Measurements from ENCODE around the gene ARHGEF7. TPM values are rescaled to one million over a fixed set of nuclear protein-coding genes. Genes with fewer than 3 reads are reported as not detected.

ARHGEF7 gene
- polyA plus RNA-seq, 1 donor: 75.2 TPM

DNA sequence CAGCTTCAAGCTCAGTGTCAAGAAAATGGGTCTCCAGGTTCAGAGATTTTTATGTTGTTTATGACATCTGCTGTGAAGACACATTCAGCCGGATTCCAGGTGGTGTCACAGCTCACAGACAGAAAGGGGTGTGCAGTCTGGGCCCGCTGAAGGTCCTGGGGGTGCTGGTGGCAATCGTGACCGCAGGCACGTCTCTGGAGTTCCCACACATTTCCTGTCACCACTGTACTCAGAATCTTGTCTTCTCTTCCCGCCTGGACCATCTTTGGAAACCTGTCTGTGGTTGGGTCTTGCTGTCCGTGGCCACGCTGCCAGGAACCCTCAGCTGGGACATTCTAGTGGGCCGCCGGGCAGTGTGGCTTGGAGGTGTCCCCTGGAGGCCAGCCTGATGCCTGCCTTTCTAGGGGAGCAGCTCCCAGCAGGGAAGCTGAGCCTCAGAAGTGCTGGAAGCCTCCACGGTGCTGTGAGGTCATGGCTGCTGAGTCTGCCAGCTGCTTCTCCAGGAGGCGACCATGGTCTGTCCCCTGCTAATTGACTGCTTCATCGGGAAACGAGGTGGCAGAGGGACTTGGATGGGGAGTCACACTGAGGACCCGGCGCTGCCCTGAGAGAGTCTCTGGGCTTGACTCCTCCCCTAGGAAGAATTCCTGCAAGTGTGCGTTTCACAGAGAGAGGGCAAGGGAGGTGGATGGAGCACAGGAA lies 209.0 kb downstream of the ARHGEF7 start:
- no peak overlapping the region for H3K4me3 ChIP-seq (ENCODE audit: low read length)
- H3K9me3 ChIP-seq (ENCODE audit: control insufficient read depth, low read depth, low read length): no peaks in the 10 kb centered on the region
- H3K4me1 ChIP-seq (ENCODE audit: control insufficient read depth, insufficient read depth, low read length): no peaks in the 10 kb centered on the region
- H3K36me3 ChIP-seq (ENCODE audit: control insufficient read depth, insufficient read depth, low read length): no peaks in the 10 kb centered on the region
- no peaks in the 10 kb centered on the region for H3K27me3 ChIP-seq (ENCODE audit: control insufficient read depth, insufficient read depth, low read length)
- WGBS (ENCODE audit: insufficient coverage, low lambda C conversion rate): no CpG with 5 or more reads among the region's 17 CpGs
- no peak for DNase-seq
- H3K27ac ChIP-seq (ENCODE audit: low read length): no peak overlapping the region

DNA sequence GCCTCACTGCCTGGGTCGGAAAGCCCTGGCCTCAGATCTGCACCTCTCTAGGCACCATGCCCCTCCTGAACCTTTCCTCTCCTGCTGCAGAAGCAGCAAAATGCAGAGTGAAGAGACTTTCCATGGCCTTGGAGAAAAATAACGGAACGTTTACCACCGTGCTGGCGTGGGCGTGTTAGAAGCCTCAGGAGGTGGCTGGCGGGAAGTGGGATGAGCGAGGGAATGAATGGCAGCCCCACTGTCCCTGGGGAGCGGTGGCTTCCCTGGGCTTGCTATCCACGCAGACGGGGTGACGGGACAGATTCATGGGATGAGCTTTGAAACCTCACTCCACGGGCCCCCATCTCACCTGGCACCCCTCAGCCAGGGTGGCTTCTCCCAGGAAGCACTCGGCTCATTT lies 209.6 kb downstream of the ARHGEF7 start:
- no peaks in the 10 kb centered on the region for H3K36me3 ChIP-seq (ENCODE audit: control insufficient read depth, insufficient read depth, low read length)
- DNase-seq: no peak
- no CpG with 5 or more reads among the region's 14 CpGs for WGBS (ENCODE audit: insufficient coverage, low lambda C conversion rate)

DNA sequence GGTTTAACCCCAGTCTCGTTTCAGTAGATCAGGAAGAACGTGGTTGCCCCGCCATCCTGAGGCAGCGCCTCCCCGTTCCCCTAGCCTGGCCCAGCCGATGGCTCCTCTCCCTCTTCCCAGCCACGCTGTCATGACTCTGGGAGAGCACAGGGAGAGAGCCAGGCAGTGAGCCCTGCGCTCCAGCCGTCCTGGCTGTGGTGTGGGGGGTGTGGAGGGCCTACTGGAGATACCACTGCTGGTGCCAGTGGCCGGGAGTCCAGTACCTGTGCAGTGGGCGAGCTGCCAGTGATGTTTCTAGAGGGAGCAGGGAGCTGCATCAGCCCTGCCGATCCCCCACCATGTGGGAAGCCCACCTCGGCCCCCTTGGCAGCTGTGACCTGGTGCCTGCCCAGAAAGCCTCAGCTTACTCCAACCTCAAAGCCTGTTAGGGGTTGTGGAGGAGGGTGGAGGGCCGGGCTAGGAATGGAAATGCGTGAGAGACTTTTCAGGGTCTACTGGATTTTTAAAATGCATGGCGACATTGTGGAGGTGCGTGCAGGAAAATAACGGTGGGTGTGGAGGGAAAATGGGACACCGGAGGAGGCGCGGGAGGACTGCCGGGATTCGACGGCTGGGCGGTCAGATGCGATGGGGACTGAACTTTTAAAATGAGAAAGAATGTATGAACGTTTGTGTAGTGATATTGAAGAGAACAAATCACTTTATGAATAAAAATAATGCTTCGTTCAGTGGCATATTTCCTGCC lies 210.2 kb downstream of the ARHGEF7 start:
- Histone ChIP-seq H3K4me1 (ENCODE audit: control insufficient read depth, insufficient read depth, low read length) (no peaks in the 10 kb centered on the region), H3K4me3 (ENCODE audit: low read length) (no peak overlapping the region), H3K36me3 (ENCODE audit: control insufficient read depth, insufficient read depth, low read length) (no peaks in the 10 kb centered on the region), H3K27me3 (ENCODE audit: control insufficient read depth, insufficient read depth, low read length) (no peaks in the 10 kb centered on the region), H3K27ac (ENCODE audit: low read length) (no peak overlapping the region), H3K9me3 (ENCODE audit: control insufficient read depth, low read depth, low read length) (no peaks in the 10 kb centered on the region)
- no peak for DNase-seq
- 88% methylated on average over 5 of the region's 28 CpGs for WGBS (ENCODE audit: insufficient coverage, low lambda C conversion rate)

More for the DNA sequence above, 209.6 kb downstream of the ARHGEF7 start:
- Histone ChIP-seq H3K4me1 (ENCODE audit: control insufficient read depth, insufficient read depth, low read length) (no peaks in the 10 kb centered on the region), H3K9me3 (ENCODE audit: control insufficient read depth, low read depth, low read length) (no peaks in the 10 kb centered on the region), H3K27ac (ENCODE audit: low read length) (no peak overlapping the region), H3K4me3 (ENCODE audit: low read length) (no peak overlapping the region), H3K27me3 (ENCODE audit: control insufficient read depth, insufficient read depth, low read length) (no peaks in the 10 kb centered on the region)

DNA sequence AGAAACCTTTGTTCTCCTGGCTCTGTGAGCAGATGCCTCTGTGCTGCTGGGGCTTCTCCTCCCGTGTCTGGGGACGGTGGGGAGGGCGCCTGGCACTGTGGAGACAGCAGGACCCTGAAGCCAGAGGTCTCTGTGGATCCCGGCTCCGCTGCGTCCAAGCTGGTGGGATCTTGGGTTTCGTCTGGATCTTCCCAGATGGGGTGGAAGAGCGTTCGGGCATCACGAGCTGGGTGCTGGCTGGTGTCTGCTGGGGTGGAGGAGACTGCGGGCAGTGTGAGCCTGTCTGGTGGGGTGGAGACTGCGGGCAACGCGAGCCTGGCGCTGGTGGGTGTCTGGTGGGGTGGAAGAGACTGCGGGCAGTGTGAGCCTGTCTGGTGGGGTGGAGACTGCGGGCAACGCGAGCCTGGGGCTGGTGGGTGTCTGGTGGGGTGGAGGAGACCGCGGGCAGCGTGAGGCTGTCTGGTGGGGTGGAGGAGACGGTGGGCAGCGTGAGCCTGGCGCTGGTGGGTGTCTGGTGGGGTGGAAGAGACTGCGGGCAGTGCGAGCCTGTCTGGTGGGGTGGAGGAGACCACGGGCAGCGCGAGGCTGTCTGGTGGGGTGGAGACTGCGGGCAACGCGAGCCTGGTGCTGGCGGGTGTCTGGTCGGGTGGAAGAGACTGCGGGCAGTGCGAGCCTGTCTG lies 211.0 kb downstream of the ARHGEF7 start:
- Histone ChIP-seq H3K9me3 (ENCODE audit: control insufficient read depth, low read depth, low read length) (no peaks in the 10 kb centered on the region), H3K27me3 (ENCODE audit: control insufficient read depth, insufficient read depth, low read length) (no peaks in the 10 kb centered on the region), H3K27ac (ENCODE audit: low read length) (no peak overlapping the region), H3K4me1 (ENCODE audit: control insufficient read depth, insufficient read depth, low read length) (no peaks in the 10 kb centered on the region), H3K4me3 (ENCODE audit: low read length) (no peak overlapping the region), H3K36me3 (ENCODE audit: control insufficient read depth, insufficient read depth, low read length) (no peaks in the 10 kb centered on the region)
- WGBS (ENCODE audit: insufficient coverage, low lambda C conversion rate): 100% methylated on average over 1 of the region's 37 CpGs
- no peak for DNase-seq

DNA sequence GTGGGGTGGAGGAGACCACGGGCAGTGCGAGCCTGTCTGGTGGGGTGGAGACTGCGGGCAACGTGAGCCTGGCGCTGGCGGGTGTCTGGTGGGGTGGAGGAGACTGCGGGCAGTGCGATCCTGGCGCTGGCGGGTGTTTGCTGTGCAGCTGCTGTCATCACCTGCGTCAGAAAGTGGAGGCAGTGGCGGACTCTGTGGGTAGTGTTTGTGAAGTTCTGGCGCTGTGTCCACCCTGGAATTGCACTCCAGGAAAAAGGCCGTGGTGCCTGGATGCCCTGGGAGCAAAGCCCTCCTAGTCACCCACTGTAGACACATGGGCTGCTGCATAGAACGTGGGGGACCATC lies 211.5 kb downstream of the ARHGEF7 start:
- DNase-seq: no peak
- no peaks in the 10 kb centered on the region for H3K27me3 ChIP-seq (ENCODE audit: control insufficient read depth, insufficient read depth, low read length)
- H3K4me3 ChIP-seq (ENCODE audit: low read length): no peak overlapping the region
- WGBS (ENCODE audit: insufficient coverage, low lambda C conversion rate): no CpG with 5 or more reads among the region's 15 CpGs
- no peak overlapping the region for H3K27ac ChIP-seq (ENCODE audit: low read length)
- no peaks in the 10 kb centered on the region for H3K4me1 ChIP-seq (ENCODE audit: control insufficient read depth, insufficient read depth, low read length)
- no peaks in the 10 kb centered on the region for H3K9me3 ChIP-seq (ENCODE audit: control insufficient read depth, low read depth, low read length)
- H3K36me3 ChIP-seq (ENCODE audit: control insufficient read depth, insufficient read depth, low read length): no peaks in the 10 kb centered on the region

DNA sequence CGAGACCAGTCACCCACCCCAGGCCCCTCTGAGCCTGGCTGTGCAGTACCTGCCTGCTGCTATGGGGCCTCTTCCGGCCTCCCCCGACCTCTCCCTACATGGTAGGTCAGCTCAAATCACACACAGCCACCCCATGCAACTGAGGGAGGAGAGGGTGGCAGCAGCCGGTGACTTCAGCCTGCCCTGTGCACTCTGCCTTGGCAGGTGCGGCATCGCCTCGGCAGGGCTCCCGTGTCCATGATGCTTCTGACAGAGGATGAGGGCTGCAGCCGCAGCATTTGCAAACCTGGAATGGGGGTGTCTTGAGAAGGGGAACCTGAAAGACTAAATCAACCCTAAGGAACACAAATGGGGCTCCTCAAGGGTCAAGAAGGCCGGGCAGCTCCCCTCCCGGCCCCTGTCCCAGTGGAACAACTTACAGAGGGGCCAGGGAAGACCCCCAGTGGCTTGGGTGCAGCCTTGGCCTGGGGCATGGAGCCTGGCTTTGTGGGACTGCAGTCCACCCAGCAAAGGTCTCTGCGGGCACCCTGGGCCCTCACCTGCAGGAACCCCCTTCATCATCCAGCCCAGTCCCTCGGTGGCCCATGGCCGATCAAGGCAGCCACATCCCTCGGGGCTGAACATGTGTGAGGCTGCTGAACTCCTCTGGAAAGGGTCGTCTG lies 212.0 kb downstream of the ARHGEF7 start:
- H3K27me3 ChIP-seq (ENCODE audit: control insufficient read depth, insufficient read depth, low read length): no peaks in the 10 kb centered on the region
- WGBS (ENCODE audit: insufficient coverage, low lambda C conversion rate): 33% methylated on average over 1 of the region's 16 CpGs
- DNase-seq: no peak

DNA sequence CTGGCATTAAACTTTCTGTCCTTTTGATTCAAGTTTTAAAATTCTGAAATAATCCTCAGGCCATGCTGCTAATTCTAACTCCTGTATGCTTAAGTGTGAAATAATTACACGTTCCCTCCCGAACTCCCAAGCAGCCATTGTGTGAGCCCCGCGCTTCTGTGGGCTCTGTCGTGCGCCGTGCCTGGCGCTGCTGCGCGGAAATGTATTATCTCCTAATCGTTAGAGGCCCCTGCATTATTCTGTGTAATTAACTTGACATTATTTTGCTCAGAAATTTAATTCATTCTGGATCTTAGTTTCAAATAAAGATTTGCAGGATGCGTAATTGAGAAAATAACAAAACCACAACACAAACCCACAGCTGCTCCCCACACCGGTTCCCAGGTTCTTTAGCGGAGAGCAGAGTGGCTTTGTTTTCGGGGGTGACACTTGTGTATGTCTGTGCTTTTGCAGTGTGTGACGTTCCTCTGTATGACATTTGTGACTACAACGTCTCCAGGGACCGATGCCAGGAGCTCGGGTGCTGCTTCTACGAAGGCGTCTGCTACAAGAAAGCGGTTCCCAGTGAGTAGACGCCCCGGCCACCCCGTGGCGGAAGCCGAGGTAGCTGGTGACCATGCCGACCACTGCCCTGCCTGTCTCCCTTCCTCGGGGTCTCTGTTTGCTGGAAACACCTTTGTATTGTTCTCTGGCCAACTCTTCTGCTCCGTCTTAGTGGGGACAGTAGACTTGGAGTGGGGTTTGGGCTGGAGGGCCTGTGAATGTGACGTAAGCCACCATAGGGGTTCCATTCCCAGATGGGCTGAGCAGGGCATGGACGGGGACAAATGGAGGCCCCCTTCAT lies 212.8 kb downstream of the ARHGEF7 start:
- DNase-seq: no peak
- Histone ChIP-seq H3K27ac (ENCODE audit: low read length) (no peak overlapping the region), H3K4me3 (ENCODE audit: low read length) (no peak overlapping the region), H3K36me3 (ENCODE audit: control insufficient read depth, insufficient read depth, low read length) (no peaks in the 10 kb centered on the region), H3K4me1 (ENCODE audit: control insufficient read depth, insufficient read depth, low read length) (no peaks in the 10 kb centered on the region), H3K9me3 (ENCODE audit: control insufficient read depth, low read depth, low read length) (no peaks in the 10 kb centered on the region), H3K27me3 (ENCODE audit: control insufficient read depth, insufficient read depth, low read length) (no peaks in the 10 kb centered on the region)
- WGBS (ENCODE audit: insufficient coverage, low lambda C conversion rate): 97% methylated on average over 7 of the region's 32 CpGs

More for the DNA sequence above, 212.0 kb downstream of the ARHGEF7 start:
- Histone ChIP-seq H3K9me3 (ENCODE audit: control insufficient read depth, low read depth, low read length) (no peaks in the 10 kb centered on the region), H3K4me3 (ENCODE audit: low read length) (no peak overlapping the region), H3K27ac (ENCODE audit: low read length) (no peak overlapping the region), H3K36me3 (ENCODE audit: control insufficient read depth, insufficient read depth, low read length) (no peaks in the 10 kb centered on the region), H3K4me1 (ENCODE audit: control insufficient read depth, insufficient read depth, low read length) (no peaks in the 10 kb centered on the region)

DNA sequence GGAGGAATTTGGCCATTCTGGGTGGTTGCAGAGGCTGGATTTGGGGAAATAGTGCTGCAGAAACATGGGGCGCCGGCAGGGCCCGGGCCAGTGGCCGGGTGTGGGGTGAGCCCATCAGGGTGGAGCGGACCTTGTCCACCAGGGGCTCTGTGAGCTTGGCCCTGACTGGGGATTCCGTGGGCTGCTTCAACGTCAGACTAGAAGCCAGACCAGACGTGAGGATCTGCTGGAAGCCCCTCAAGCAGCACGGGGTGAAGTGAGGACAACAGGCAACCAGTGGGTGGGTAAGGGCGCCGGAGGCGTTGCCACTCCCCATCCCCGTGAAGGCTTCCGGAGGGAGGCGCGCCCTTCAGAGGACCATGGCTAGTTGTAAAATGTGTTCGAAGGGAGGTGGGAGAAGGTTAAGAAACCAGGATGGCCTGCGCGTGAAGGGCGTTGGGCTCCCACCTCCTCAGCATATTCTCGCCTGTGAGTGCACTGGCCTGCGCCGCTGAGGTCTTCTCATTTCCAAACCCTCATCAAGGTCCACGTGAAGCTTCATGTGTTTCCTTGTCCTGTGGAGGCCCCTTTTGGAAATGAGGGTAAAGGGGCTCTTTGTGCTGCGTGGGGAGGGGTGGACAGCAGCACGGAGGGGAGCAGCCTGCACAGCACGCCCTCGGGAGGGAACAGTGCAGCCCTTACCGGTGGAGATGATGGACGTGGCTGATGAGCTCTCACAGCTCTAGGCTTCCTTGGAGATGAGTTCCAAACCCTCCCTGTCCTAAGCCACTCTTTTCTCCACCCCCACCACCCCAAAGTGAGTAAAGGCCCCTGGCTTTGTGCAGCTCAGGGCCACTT lies 213.7 kb downstream of the ARHGEF7 start:
- H3K4me1 ChIP-seq (ENCODE audit: control insufficient read depth, insufficient read depth, low read length): no peaks in the 10 kb centered on the region
- no peak for DNase-seq
- no peaks in the 10 kb centered on the region for H3K36me3 ChIP-seq (ENCODE audit: control insufficient read depth, insufficient read depth, low read length)
- H3K4me3 ChIP-seq (ENCODE audit: low read length): no peak overlapping the region
- WGBS (ENCODE audit: insufficient coverage, low lambda C conversion rate): 100% methylated on average over 1 of the region's 30 CpGs
- H3K9me3 ChIP-seq (ENCODE audit: control insufficient read depth, low read depth, low read length): no peaks in the 10 kb centered on the region
- no peak overlapping the region for H3K27ac ChIP-seq (ENCODE audit: low read length)
- no peaks in the 10 kb centered on the region for H3K27me3 ChIP-seq (ENCODE audit: control insufficient read depth, insufficient read depth, low read length)

DNA sequence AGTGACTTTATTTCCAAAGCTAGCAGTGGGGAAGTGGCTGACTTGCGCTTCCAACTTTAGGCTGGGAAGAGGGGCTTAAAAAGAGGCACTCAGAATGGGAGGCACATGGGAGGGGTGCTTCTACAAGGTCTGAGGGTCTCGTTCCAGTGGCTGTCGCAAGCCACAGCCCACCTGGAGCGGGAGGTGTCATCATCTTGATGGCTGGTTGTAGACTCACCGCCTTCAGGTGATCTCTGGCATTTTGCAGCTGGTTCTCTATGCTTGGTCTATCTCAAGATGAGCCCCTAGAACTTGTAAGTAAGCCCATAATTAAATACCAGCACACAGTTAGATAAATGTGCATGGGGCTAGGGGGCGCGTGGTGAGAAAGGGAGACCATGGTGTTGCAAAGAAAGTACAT lies 214.5 kb downstream of the ARHGEF7 start:
- Histone ChIP-seq H3K27ac (ENCODE audit: low read length) (no peak overlapping the region), H3K36me3 (ENCODE audit: control insufficient read depth, insufficient read depth, low read length) (no peaks in the 10 kb centered on the region), H3K9me3 (ENCODE audit: control insufficient read depth, low read depth, low read length) (no peaks in the 10 kb centered on the region)

More for the DNA sequence above, 214.5 kb downstream of the ARHGEF7 start:
- Histone ChIP-seq H3K4me1 (ENCODE audit: control insufficient read depth, insufficient read depth, low read length) (no peaks in the 10 kb centered on the region), H3K4me3 (ENCODE audit: low read length) (no peak overlapping the region), H3K27me3 (ENCODE audit: control insufficient read depth, insufficient read depth, low read length) (no peaks in the 10 kb centered on the region)
- no peak for DNase-seq
- no CpG with 5 or more reads among the region's 7 CpGs for WGBS (ENCODE audit: insufficient coverage, low lambda C conversion rate)

Measured in large intestine (tissue), 3 donors.